GM20000 (cell line): ENCODE measurements around the gene SMC1A.

Source experiments
- DNase-seq: peaks from one replicate; pipeline ENCODE4 v3.0.0; 2012; ENCODE audit warnings: low spot score
- TF ChIP-seq, protein P1 (sequence below): IDR thresholded peaks from 2 replicates; pipeline ENCODE4 v1.5.1; 2012; ENCODE audit warnings: mild to moderate bottlenecking, control low read depth; ENCODE audit errors: extremely low read depth, missing control alignments

The SMC1A gene

DNA sequence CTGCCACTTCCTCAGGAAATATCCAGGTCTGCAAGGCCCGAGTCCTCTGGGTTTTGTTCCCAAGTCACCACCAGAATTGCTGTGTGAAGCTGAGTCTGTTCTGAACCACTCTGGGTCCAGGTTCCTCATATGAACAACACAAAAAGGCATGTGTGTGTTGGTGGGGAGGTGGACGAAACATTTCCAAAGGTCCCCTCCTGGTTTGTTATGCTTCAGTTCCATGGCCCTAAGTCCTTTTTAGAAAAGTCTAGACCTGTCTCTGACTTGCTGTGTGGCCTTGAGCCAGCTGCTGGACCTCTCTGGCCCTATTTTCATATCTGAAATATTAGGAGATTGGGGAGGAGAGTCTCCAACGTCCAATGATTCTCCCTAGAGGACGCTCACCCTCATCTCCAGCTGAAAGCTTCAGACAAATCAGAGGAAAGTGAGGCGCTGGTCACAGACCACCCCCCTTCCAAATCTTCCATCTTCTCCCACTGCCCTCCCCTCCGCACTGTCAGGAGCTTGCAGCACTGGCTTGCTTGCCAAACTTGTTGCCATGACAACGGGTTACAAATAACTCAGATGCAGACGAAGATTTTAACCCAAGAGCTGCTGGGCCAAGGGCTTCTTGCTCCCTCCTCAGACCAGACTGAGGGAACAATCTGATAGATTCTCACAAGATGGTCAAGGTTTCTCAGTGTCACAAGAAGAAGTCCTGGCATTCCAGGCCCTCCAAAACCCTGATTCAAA is 64.5 kb downstream of the SMC1A start:
- TF ChIP-seq, protein P1, sequence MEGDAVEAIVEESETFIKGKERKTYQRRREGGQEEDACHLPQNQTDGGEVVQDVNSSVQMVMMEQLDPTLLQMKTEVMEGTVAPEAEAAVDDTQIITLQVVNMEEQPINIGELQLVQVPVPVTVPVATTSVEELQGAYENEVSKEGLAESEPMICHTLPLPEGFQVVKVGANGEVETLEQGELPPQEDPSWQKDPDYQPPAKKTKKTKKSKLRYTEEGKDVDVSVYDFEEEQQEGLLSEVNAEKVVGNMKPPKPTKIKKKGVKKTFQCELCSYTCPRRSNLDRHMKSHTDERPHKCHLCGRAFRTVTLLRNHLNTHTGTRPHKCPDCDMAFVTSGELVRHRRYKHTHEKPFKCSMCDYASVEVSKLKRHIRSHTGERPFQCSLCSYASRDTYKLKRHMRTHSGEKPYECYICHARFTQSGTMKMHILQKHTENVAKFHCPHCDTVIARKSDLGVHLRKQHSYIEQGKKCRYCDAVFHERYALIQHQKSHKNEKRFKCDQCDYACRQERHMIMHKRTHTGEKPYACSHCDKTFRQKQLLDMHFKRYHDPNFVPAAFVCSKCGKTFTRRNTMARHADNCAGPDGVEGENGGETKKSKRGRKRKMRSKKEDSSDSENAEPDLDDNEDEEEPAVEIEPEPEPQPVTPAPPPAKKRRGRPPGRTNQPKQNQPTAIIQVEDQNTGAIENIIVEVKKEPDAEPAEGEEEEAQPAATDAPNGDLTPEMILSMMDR = no peak
- DNase-seq = no peak

DNA sequence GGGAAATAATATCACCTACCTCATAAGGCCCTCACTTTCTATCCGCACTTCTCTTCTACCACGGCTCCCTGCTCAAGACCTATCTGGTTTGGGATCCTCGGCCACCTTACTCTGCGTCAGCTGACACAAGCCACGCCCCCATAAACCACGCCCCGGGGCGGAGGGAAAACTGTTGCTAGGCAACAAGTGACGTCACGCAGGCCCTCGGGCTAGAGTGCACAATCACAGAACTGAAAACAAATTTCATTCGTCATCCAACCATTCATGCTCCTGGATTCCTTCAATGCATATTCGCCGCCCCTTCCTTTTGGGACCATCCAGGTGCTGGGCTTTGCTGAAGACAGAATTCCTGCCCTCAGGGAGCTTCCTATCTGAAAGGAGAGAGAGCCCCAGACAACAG is 66.3 kb downstream of the SMC1A start:
- no peak for DNase-seq
- TF ChIP-seq, protein P1 = no peak

DNA sequence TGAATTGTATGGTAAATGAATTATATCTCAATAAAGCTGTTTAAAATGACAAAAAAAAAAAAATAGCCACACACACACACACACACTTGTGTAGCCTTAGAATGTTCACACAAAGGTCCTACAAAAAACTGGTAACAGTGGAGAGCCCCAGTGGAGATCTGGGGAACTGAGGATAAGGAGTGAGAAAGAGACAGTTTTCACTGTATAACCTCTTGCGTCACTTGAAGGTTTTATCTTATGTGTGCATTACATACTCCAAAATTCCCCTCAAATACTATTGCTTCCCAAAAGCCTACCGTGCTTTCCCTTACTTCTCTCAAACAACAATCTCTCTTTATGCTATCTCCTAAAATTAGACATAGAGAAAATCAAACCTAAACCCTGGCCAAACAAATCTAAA is 67.8 kb downstream of the SMC1A start:
- DNase-seq = no peak
- TF ChIP-seq, protein P1 = no peak

DNA sequence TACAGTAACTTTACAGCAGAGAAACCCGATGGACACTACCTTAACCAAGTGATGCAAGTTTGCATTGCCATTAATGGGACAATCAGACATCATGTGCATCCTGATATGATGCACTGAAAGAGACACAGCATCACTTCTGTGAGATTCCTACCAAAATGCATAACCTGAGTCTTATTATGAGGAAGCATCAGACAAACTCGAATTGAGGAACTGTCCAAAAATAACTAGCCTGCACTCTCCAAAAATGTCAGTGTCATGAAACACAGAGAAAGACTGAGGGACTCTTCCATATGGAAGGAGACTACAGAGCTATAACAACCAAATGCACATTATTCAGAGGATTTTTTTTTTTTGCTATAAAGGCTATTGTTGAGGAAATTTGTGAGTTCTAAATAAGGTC is 74.5 kb downstream of the SMC1A start:
- no peak for DNase-seq
- TF ChIP-seq, protein P1 = no peak

DNA sequence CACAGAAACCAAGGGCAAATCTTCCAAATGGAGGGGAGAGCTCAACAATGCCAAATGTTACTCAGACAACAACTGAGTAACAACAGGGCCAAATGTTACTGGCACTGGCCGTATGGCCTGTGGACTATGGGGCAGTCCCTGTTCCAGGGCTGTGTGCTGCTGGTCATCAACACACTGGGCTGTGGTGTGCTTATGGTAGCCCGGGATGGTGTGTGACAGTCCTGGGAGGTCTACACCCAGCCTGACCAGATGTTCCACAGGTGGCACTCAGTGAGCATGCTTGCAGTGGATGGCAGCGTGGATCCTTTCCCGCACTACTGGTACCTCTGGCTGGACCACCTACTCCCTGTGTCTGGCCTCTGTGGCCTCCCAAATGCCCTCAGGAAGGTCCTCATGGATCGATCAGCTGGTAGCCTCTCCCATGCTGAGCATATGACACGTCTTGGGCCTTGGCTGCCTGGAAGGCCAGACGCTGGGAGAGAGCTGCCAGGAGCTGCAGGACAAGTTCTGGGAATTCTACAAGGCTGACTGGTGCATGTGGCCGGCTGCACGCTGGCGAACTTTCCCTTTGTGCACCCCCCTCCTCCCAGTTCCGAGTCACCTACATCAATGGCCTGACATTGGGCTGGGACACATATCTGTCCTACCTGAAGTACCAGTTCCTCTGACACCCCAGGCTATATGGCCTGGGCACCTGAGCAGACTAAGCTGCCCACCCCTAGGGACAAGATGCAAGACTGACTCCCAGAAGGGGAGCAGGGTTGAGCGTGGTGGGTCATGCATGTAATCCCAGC is 81.4 kb downstream of the SMC1A start:
- no peak for DNase-seq
- TF ChIP-seq, protein P1 = no peak

DNA sequence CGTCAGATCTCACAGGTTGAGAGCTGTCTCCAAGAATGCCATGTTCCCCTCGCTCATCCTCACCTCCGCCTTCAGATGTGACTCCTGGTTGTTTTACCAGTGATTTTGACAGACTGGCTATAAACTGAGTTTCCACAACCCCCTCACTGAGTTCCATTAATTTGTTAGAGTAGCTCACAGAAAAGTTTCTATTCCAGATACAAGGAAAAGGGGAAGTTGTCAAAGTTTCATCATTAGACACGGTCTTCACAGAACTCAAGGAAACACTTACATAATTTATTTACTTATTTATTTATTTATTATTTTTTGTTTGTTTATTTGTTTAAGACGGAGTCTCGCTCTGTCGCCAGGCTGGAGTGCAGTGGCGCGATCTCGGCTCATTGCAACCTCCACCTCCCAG is 85.4 kb downstream of the SMC1A start:
- DNase-seq = no peak
- TF ChIP-seq, protein P1 = no peak

DNA sequence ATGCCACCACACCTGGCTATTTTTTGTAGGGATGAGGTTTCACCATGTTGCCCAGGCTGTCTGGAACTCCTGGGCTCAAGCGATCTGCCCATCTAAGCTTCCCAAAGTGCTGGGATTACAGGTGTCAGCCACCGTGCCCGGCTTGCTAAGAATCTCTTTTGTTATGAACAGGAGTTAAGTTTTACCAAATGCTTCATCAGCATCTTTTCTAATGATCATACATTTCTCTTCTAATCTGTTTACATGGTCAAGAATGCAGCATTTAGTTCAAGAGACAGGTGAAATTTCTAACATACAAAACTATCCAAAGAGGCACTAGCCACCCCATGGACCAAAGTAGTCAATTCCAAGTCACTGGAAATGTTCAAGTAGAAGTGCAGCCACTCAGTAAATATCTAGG is 88.6 kb downstream of the SMC1A start:
- no peak for DNase-seq

More for the DNA sequence above, 88.6 kb downstream of the SMC1A start:
- TF ChIP-seq, protein P1 = no peak
